K562 (cell line): Measurements from ENCODE around the gene FANCD2. TPM values are rescaled to one million over a fixed set of nuclear protein-coding genes. Genes with fewer than 3 reads are reported as not detected.

ENCODE experiments used
- GATAD2A ChIP-seq: fragments of 450-650 bp; IDR thresholded peaks from 2 replicates; pipeline ENCODE4 v1.6.1; 2017
- HMG20B ChIP-seq: fragments of 250-450 bp; sonication (Bioruptor Pico); IDR thresholded peaks from 2 replicates; pipeline ENCODE4 v1.5.0; 2021; ENCODE audit warnings: mild to moderate bottlenecking
- MIER1 ChIP-seq: fragments of 450-650 bp; IDR thresholded peaks from 2 replicates; pipeline ENCODE4 v1.6.1; 2016; ENCODE audit warnings: antibody characterized with exemption, mild to moderate bottlenecking, low read depth
- OTX1 ChIP-seq: fragments of 450-650 bp; formaldehyde crosslinking; IDR thresholded peaks from 2 replicates; pipeline ENCODE4 v1.4.0; 2022; ENCODE audit warnings: mild to moderate bottlenecking
- POLR3A ChIP-seq: IDR thresholded peaks from 2 replicates; pipeline ENCODE4 v1.6.1; 2011; ENCODE audit warnings: borderline replicate concordance, mild to moderate bottlenecking, moderate library complexity; ENCODE audit not compliant: insufficient read length, insufficient read depth; ENCODE audit errors: extremely low read depth
- SRSF1 ChIP-seq: fragments of 200-400 bp; formaldehyde crosslinking; IDR thresholded peaks from 2 replicates; pipeline ENCODE4 v1.6.1; 2017; ENCODE audit warnings: mild to moderate bottlenecking, low read depth, low read length, moderate library complexity
- TAF7 ChIP-seq: fragments of 450-650 bp; IDR thresholded peaks from 2 replicates; pipeline ENCODE4 v1.6.1; 2016; ENCODE audit warnings: missing genetic modification characterization, missing compliant biosample characterization
- TCF7 ChIP-seq: sonication (generic); IDR thresholded peaks from 2 replicates; pipeline ENCODE4 v1.6.1; 2016; ENCODE audit warnings: antibody characterized with exemption, borderline replicate concordance
- TEAD2 ChIP-seq: fragments of 450-650 bp; IDR thresholded peaks from 2 replicates; pipeline ENCODE4 v1.6.1; 2016; ENCODE audit warnings: missing genetic modification characterization, control low read depth, missing compliant biosample characterization
- ZNF143 ChIP-seq: sonication (generic); formaldehyde crosslinking; IDR thresholded peaks from 2 replicates; pipeline ENCODE4 v1.9.0; 2022; ENCODE audit warnings: mild to moderate bottlenecking, missing genetic modification reagents
- ZNF274 ChIP-seq: IDR thresholded peaks from 2 replicates; pipeline ENCODE4 v1.6.1; 2011; ENCODE audit warnings: low read depth, mild to moderate bottlenecking, low read length, moderate library complexity, borderline replicate concordance
- polyA plus RNA-seq, 8 experiments: library from polyadenylated mRNA; depleted of rRNA in 4 of 8; stranded (reverse) in 5 of 8; unstranded in 3 of 8; fragments of >200 nt; fragmentation: Nextera tagmentation in 2 of 8; fragmentation: Illumina TruSeq in 1 of 8; extraction: Ambion mirVana in 2 of 8; extraction: Trizol in 1 of 8; gene quantifications; 2 replicates each; pipeline versions ENCODE4 v1.2.1 to v1.2.3, GENCODE V29; 2011 to 2014; ENCODE audit warnings: inconsistent platforms in 1 of 8, missing spikeins in 1 of 8
- total RNA-seq, 7 experiments: library from RNA; depleted of rRNA in 6 of 7; stranded (reverse); fragments of >200 nt in 6 of 7; fragmentation: Illumina TruSeq in 2 of 7; extraction: Trizol in 2 of 7; gene quantifications; 2 replicates each; pipeline versions ENCODE4 v1.2.1 to v1.2.3, GENCODE V29; 2011 to 2021; ENCODE audit warnings: low replicate concordance in 1 of 7
- TF ChIP-seq, protein P1 (sequence below): sonication (generic); formaldehyde crosslinking; IDR thresholded peaks from 2 replicates; pipeline ENCODE4 v1.8.1; 2023; ENCODE audit warnings: mild to moderate bottlenecking, missing genetic modification reagents
- TF ChIP-seq, protein P2 (sequence below): fragments of 450-650 bp; IDR thresholded peaks from 2 replicates; pipeline ENCODE4 v1.6.1; 2017; ENCODE audit warnings: antibody characterized with exemption, mild to moderate bottlenecking
- TF ChIP-seq, protein P3 (sequence below): sonication (generic); formaldehyde crosslinking; IDR thresholded peaks from 2 replicates; pipeline ENCODE4 v1.8.1; 2022; ENCODE audit warnings: missing genetic modification reagents

Gene FANCD2
- total and polyA plus RNA-seq, 9 of the 15 experiments (the other 6 are each of a cell fraction or from before 2014, with no cell fraction given) = 59.4 to 137 (median 96.1) TPM

DNA sequence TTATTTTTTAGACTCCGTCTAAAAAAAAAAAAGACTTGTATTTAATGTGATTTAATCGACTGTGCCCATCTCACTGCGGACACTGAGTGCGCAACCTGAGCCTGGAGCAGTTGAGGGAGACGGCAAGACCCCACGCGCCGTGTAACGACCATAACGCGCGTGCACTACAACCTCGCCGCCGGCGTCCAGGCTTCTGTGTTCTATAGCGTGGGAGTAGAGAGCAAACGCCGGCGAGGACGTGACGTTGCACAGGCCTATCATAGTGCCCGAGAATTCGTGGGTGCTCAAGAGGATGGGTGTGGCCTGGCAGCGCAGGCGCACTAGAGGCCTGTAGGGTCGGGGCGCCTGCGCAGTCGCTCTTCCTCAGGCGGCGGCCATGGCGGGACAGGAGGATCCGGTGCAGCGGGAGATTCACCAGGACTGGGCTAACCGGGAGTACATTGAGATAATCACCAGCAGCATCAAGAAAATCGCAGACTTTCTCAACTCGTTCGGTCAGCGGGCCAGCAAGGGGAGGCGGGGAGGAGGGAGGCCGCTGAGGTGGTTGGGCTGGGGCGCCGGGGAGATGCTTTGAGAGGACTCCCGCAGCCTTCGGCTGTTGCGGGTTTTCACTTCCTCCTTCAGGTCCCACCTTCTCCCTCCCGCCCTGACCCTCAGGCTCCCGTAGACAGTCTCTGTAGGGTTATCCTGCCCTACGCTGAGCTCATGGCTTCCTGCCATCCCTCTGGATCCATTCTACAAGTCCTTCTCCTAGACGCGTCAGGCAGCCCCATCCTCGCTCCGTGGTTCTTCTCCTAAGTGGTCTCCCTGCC is 89.3 kb downstream of the FANCD2 start, which contains the start of gene BRK1 (continued):
- TF ChIP-seq ZNF274 (no peak), MIER1 (no peak), ZNF143 (CRISPR knock-in tag) (no peak), OTX1 (CRISPR knock-in tag) (no peak), HMG20B (CRISPR knock-in tag) (no peak), TCF7 (no peak; the same call in 1 of the 2 replicates), TAF7 (peak; percentile 66), TEAD2 (tag) (no peak), SRSF1 (no peak), POLR3A (no peak), GATAD2A (no peak)
- TF ChIP-seq, protein P1, sequence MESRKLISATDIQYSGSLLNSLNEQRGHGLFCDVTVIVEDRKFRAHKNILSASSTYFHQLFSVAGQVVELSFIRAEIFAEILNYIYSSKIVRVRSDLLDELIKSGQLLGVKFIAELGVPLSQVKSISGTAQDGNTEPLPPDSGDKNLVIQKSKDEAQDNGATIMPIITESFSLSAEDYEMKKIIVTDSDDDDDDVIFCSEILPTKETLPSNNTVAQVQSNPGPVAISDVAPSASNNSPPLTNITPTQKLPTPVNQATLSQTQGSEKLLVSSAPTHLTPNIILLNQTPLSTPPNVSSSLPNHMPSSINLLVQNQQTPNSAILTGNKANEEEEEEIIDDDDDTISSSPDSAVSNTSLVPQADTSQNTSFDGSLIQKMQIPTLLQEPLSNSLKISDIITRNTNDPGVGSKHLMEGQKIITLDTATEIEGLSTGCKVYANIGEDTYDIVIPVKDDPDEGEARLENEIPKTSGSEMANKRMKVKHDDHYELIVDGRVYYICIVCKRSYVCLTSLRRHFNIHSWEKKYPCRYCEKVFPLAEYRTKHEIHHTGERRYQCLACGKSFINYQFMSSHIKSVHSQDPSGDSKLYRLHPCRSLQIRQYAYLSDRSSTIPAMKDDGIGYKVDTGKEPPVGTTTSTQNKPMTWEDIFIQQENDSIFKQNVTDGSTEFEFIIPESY = peak; percentile 71; the same call in 1 of the 2 replicates
- TF ChIP-seq, protein P2, sequence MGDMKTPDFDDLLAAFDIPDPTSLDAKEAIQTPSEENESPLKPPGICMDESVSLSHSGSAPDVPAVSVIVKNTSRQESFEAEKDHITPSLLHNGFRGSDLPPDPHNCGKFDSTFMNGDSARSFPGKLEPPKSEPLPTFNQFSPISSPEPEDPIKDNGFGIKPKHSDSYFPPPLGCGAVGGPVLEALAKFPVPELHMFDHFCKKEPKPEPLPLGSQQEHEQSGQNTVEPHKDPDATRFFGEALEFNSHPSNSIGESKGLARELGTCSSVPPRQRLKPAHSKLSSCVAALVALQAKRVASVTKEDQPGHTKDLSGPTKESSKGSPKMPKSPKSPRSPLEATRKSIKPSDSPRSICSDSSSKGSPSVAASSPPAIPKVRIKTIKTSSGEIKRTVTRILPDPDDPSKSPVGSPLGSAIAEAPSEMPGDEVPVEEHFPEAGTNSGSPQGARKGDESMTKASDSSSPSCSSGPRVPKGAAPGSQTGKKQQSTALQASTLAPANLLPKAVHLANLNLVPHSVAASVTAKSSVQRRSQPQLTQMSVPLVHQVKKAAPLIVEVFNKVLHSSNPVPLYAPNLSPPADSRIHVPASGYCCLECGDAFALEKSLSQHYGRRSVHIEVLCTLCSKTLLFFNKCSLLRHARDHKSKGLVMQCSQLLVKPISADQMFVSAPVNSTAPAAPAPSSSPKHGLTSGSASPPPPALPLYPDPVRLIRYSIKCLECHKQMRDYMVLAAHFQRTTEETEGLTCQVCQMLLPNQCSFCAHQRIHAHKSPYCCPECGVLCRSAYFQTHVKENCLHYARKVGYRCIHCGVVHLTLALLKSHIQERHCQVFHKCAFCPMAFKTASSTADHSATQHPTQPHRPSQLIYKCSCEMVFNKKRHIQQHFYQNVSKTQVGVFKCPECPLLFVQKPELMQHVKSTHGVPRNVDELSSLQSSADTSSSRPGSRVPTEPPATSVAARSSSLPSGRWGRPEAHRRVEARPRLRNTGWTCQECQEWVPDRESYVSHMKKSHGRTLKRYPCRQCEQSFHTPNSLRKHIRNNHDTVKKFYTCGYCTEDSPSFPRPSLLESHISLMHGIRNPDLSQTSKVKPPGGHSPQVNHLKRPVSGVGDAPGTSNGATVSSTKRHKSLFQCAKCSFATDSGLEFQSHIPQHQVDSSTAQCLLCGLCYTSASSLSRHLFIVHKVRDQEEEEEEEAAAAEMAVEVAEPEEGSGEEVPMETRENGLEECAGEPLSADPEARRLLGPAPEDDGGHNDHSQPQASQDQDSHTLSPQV = peak; percentile 60; the same call in 1 of the 2 replicates
- TF ChIP-seq, protein P3, sequence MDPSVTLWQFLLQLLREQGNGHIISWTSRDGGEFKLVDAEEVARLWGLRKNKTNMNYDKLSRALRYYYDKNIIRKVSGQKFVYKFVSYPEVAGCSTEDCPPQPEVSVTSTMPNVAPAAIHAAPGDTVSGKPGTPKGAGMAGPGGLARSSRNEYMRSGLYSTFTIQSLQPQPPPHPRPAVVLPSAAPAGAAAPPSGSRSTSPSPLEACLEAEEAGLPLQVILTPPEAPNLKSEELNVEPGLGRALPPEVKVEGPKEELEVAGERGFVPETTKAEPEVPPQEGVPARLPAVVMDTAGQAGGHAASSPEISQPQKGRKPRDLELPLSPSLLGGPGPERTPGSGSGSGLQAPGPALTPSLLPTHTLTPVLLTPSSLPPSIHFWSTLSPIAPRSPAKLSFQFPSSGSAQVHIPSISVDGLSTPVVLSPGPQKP (CRISPR knock-in tag) = no peak
